Measurements from ENCODE around the gene UBE2Z. TPM values are rescaled to one million over a fixed set of nuclear protein-coding genes. Genes with fewer than 3 reads are reported as not detected.
"Not testable (repeated sequence)": the region's sequence is repeated elsewhere in the genome, so short reads cannot be mapped to it uniquely, and the experiment has no call there.

UBE2Z gene
- total RNA-seq, 1 experiment from 2014 or later: 223 TPM

- DNase-seq (ENCODE audit: low read depth, low spot score): no peak
- peak; percentile 60 for ATAC-seq
- in situ Hi-C loops (cut with HindIII; ENCODE audit: low pct_unique_long_range_greater_than_20kb, low sequenced_read_pairs): no loop called here
- Histone ChIP-seq H3K9me3 (ENCODE audit: control insufficient read depth, insufficient read depth, low read depth, low read length) (no peaks in the 10 kb centered on the region), H3K4me3 (ENCODE audit: low read depth in 2 of 2, low read length in 2 of 2) (no peak overlapping the region), H3K27ac (ENCODE audit: low read length) (peak overlapping the region; percentile 78), H3K4me1 (ENCODE audit: control insufficient read depth, insufficient read depth, low read length) (peaks cover 48% of the 10 kb centered on the region), H3K27me3 (ENCODE audit: control insufficient read depth, insufficient read depth, low read length) (no peaks in the 10 kb centered on the region), H3K36me3 (ENCODE audit: control insufficient read depth, insufficient read depth, low read length) (no peaks in the 10 kb centered on the region)
- TF ChIP-seq REST (IDR thresholded peaks at IDR 0.05; ENCODE audit: insufficient read depth in 1 of 2, low read depth in 2 of 2, low read length in 1 of 2) (no peak), POLR2AphosphoS5 (IDR thresholded peaks at IDR 0.05; ENCODE audit: low read depth, low read length) (no peak; the same call in 1 of the 2 replicates), TCF7L2 (IDR thresholded peaks at IDR 0.05; ENCODE audit: low read depth, low read length) (no peak)
- intact Hi-C loops (cut with micrococcal nuclease; ENCODE audit: unreplicated experiment): no loop called here
- ChIA-PET CTCF (interaction anchor here (0.7 to 2.4 kb wide), 3 partner anchors 13 to 66 kb away, joined by 4 to 7 read pairs (median 6); no protein-coding TSS in a partner anchor), POLR2A (interaction anchor here (0.6 kb wide), 1 partner anchor 179 kb away, joined by 3 read pairs; no protein-coding TSS in a partner anchor)
- no TSS peak for BruUV-seq (replicated peaks)
Measured at GRCh38 chr17:48871551-48872351, 36.5 kb upstream of the UBE2Z start.

GRCh38 chr17:48872409-48872808 lies 35.8 kb upstream of the UBE2Z start:
- Histone ChIP-seq H3K4me1 (ENCODE audit: control insufficient read depth, insufficient read depth, low read length) (peaks cover 48% of the 10 kb centered on the region), H3K27ac (ENCODE audit: low read length) (peak overlapping the region; percentile 78)
- POLR2A ChIA-PET; intact Hi-C loops (cut with micrococcal nuclease; ENCODE audit: unreplicated experiment); H3K9me3 ChIP-seq (ENCODE audit: control insufficient read depth, insufficient read depth, low read depth, low read length); H3K27me3 ChIP-seq (ENCODE audit: control insufficient read depth, insufficient read depth, low read length); H3K36me3 ChIP-seq (ENCODE audit: control insufficient read depth, insufficient read depth, low read length); BruUV-seq (replicated peaks); in situ Hi-C loops (cut with HindIII; ENCODE audit: low pct_unique_long_range_greater_than_20kb, low sequenced_read_pairs); ATAC-seq; H3K4me3 ChIP-seq (ENCODE audit: low read depth in 2 of 2, low read length in 2 of 2); DNase-seq (ENCODE audit: low read depth, low spot score): not testable (repeated sequence)
- CTCF ChIA-PET: interaction anchor here (0.5 to 2.4 kb wide), 3 partner anchors 29 to 148 kb away, joined by 4 to 7 read pairs (median 6); no protein-coding TSS in a partner anchor

- no peak; the same call in none of the 2 replicates for TF ChIP-seq TCF7L2 (IDR thresholded peaks at IDR 0.05; ENCODE audit: low read depth, low read length)
- peak; percentile 82 for TF ChIP-seq POLR2AphosphoS5 (IDR thresholded peaks at IDR 0.05; ENCODE audit: low read depth, low read length)
- peak overlapping the region; percentile 78 for H3K27ac ChIP-seq (ENCODE audit: low read length)
- CTCF ChIA-PET: interaction anchor here (0.7 to 2.4 kb wide), 6 partner anchors 10 to 195 kb away, joined by 3 to 14 read pairs (median 7); no protein-coding TSS in a partner anchor
- POLR2A ChIA-PET: interaction anchor here (0.5 to 0.7 kb wide), 4 partner anchors 24 to 229 kb away, joined by 3 to 10 read pairs (median 5); no protein-coding TSS in a partner anchor
- ATAC-seq (peak; percentile 63), DNase-seq (ENCODE audit: low read depth, low spot score) (no peak)
- no peaks in the 10 kb centered on the region for H3K9me3 ChIP-seq (ENCODE audit: control insufficient read depth, insufficient read depth, low read depth, low read length)
- BruUV-seq (replicated peaks): no TSS peak
- no peak overlapping the region for H3K4me3 ChIP-seq (ENCODE audit: low read depth in 2 of 2, low read length in 2 of 2)
- no peaks in the 10 kb centered on the region for H3K27me3 ChIP-seq (ENCODE audit: control insufficient read depth, insufficient read depth, low read length)
- peaks cover 48% of the 10 kb centered on the region for H3K4me1 ChIP-seq (ENCODE audit: control insufficient read depth, insufficient read depth, low read length)
- in situ Hi-C loops (cut with HindIII; ENCODE audit: low pct_unique_long_range_greater_than_20kb, low sequenced_read_pairs): no loop called here
- intact Hi-C loops (cut with micrococcal nuclease; ENCODE audit: unreplicated experiment): no loop called here
- no peaks in the 10 kb centered on the region for H3K36me3 ChIP-seq (ENCODE audit: control insufficient read depth, insufficient read depth, low read length)
Measured at GRCh38 chr17:48873209-48873608, 35.0 kb upstream of the UBE2Z start.
